HG03342 (cell line): ENCODE results near the gene PDE4DIP.
"Not testable (repeated sequence)": the region's sequence is repeated elsewhere in the genome, so short reads cannot be mapped to it uniquely, and the experiment has no call there.

Experiments
- ATAC-seq: cut with Tn5 transposase; IDR thresholded peaks from one replicate; pipeline ENCODE4 v1.9.1; 2021; ENCODE audit warnings: mild to moderate bottlenecking, moderate library complexity; ENCODE audit not compliant: unreplicated experiment

PDE4DIP gene

DNA sequence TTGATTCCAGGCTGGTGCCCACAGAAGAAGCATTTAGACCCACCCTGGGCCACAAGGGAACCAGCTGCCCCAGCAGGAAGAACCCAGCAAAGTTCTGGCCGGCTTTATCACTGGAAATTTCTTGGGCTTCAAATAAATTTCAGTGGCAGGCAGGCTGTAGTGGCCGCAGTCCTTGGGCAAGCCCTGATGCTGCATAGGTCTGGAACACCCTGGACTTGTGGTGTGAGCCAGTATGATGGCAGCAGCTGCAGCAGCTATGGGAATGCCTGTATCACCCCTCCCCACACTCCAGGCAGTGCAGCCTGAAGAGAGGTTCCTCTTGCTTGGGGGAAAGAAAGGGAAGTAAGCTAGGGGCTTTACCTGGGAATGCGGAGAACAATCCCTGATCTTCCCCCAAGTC is 189.7 kb downstream of the PDE4DIP start:
- ATAC-seq: not testable (repeated sequence)

- ATAC-seq: not testable (repeated sequence)
Measured at GRCh38 chr1:149043056-149043455, 198.8 kb downstream of the PDE4DIP start.

- ATAC-seq: not testable (repeated sequence)
Measured at GRCh38 chr1:149064611-149065010, 220.4 kb downstream of the PDE4DIP start.

DNA sequence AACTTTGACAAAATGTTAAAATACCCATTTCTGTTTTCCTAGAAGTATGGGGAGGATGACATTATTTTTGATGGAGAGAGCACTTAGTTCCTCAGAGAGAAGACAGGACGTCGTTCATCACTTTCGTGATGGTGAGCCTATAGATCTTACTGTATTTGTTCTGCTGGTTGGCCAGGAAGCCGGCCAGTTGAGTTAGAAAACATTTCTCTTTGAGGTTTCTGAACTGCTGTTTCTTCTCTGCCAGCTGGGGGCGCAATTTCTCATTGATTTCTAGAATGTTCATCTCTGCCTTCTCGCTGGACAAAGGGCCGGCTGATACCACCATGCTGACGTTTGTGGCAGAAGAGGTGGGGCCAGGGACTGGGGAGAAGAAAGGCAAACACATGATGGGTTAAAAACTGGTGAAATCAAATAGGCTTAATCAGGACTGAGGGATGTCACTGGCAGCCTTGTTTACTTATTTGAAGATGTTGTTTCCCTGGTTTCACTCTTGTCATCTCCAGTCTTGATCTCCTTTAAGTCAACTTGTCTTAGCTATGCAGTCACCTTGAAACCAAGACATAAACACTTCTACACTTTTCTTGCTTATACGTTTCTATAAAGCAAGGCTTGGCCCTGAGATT is 231.4 kb downstream of the PDE4DIP start:
- not testable (repeated sequence) for ATAC-seq
